SK-N-MC (cell line): ENCODE data around the gene SRGAP1.

Experiments
- EZH2 ChIP-seq: fragments of 200-600 bp; sonication (generic); IDR thresholded peaks from one replicate; pipeline ENCODE4 v1.6.1; 2017; ENCODE audit warnings: antibody characterized with exemption
- FOXP2 ChIP-seq: optimal IDR thresholded peaks from 2 replicates; pipeline ENCODE3; 2011; ENCODE audit warnings: mild to moderate bottlenecking, moderate library complexity; ENCODE audit not compliant: insufficient read depth; ENCODE audit errors: extremely low read length, control extremely low read depth
- POLR2AphosphoS5 ChIP-seq: IDR thresholded peaks from 2 replicates; pipeline ENCODE4 v1.6.1; 2012; ENCODE audit warnings: mild to moderate bottlenecking, low read depth, low read length, borderline replicate concordance

- TF ChIP-seq EZH2 (no peak), POLR2AphosphoS5 (no peak), FOXP2 (no peak)
These were observed 83.8 kb downstream of the SRGAP1 start for GRCh38 chr12:63928305-63928704.
